CD1c-positive myeloid dendritic cell (primary cell): ENCODE measurements around the gene BOK.

Experiments used
- DNase-seq: peaks from one replicate; pipeline ENCODE4 v3.0.0-alpha.2; 2016; ENCODE audit errors: extremely low spot score

BOK gene

DNA sequence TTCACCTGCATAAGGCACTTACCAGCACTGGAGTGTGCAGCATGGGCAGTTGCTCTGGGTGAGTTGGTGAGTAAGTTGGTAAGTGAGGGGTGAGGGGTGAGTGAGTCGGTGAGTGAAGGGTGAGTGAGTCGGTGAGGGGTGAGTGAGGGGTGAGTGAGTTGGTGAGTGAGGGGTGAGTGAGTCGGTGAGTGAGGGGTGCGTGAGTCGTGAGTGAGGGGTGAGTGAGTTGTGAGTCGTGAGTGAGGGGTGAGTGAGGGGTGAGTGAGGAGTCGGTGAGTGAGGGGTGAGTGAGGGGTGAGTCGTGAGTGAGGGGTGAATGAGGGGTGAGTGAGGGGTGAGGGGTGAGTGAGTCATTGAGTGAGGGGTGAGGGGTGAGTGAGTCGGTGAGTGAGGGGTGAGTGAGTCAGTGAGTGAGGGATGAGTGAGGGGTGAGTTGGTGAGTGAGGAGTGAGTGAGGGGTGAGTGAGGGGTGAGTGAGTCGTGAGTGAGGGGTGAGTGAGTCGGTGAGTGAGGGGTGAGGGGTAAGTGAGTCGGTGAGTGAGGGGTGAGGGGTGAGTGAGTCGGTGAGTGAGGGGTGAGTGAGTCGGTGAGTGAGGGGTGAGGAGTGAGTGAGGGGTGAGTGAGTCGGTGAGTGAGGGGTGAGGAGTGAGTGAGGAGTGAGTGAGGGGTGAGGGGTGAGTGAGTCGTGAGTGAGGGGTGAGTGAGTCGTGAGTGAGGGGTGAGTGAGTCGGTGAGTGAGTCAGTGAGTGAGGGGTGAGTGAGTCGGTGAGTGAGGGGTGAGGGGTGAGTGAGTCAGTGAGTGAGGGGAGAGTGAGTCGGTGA lies 61.3 kb downstream of the BOK start:
- DNase-seq: no peak

GRCh38 chr2:241620419-241620769 lies 61.8 kb downstream of the BOK start:
- DNase-seq: peak; percentile 37
